Lower leg skin (tissue), 4 donors: ENCODE measurements around the gene ISG20L2. TPM values are rescaled to one million over a fixed set of nuclear protein-coding genes. Genes with fewer than 3 reads are reported as not detected.

ENCODE experiments used
- DNase-seq, 2 donors: peaks; one replicate each; pipeline ENCODE4 v3.0.0-alpha.2; 2019; ENCODE audit warnings: low spot score in 2 of 2
- H3K4me3 ChIP-seq: fragments of 200-600 bp; sonication (generic); 2 replicates; pipeline ENCODE4 v1.5.1; 2017; ENCODE audit warnings: mild to moderate bottlenecking, low read depth; ENCODE audit not compliant: poor library complexity, severe bottlenecking
- CTCF ChIP-seq, 3 donors: fragments of 450-650 bp; IDR thresholded peaks; one replicate each; pipeline ENCODE4 v1.5.1; 2016; ENCODE audit warnings: antibody characterized with exemption in 3 of 3, mild to moderate bottlenecking in 3 of 3, moderate library complexity in 2 of 3
- POLR2A ChIP-seq, 2 donors: fragments of 450-650 bp; IDR thresholded peaks; one replicate each; pipeline ENCODE4 v1.6.1; 2016 to 2017; ENCODE audit warnings: antibody characterized with exemption in 2 of 2, mild to moderate bottlenecking in 1 of 2, moderate library complexity in 1 of 2
- WGBS, 2 donors: methylation state at CpG; one replicate each; pipeline ENCODE4 v1.1.5; 2018; 5-methylcytosine and 5-hydroxymethylcytosine counted together
- intact Hi-C: fragments of 100-400 bp; cut with DNase I; formaldehyde crosslinking; loops from one replicate; pipeline ENCODE4 v1.15.0; 2023; ENCODE audit warnings: low total_unique reads
- total RNA-seq, 4 donors: library from RNA; depleted of rRNA; stranded (reverse); fragments of >200 nt; gene quantifications; one replicate each; pipeline ENCODE4 v1.1.0, GENCODE V29; 2016

The ISG20L2 gene
- total RNA-seq, 4 donors from 2014 or later: 13.4 to 21.4 (median 16.7) TPM

- WGBS, 2 donors: 0 to 1% methylated on average over 11 to 38 of the region's 48 CpGs
- TF ChIP-seq POLR2A (IDR thresholded peaks at IDR 0.05): no peak
- no peak for TF ChIP-seq CTCF (IDR thresholded peaks at IDR 0.05)
- intact Hi-C loops: no loop called here
- H3K4me3 ChIP-seq: peak within 1 kb of the TSS; percentile 93
- DNase-seq: no peak
These were observed 22.8 kb upstream of the ISG20L2 start, which contains the start of gene HDGF for GRCh38 chr1:156751451-156751756. Gene HDGF (minus strand): TSS chr1:156751675. CDS start chr1:156751429, 246 bp downstream.

GRCh38 chr1:156750711-156751450, 22.3 kb upstream of the ISG20L2 start:
- no peak for TF ChIP-seq POLR2A (IDR thresholded peaks at IDR 0.05)
- no peak for TF ChIP-seq CTCF (IDR thresholded peaks at IDR 0.05)
- intact Hi-C loops: no loop called here
- 0 to 1% methylated on average over 41 to 44 of the region's 64 CpGs for WGBS, 2 donors
- DNase-seq: peak in 1 of 2 donors; percentile 93
- peak overlapping the region; percentile 93 for H3K4me3 ChIP-seq

- intact Hi-C loops: no loop called here
- H3K4me3 ChIP-seq: peak overlapping the region; percentile 93
- TF ChIP-seq CTCF (IDR thresholded peaks at IDR 0.05) (no peak), POLR2A (IDR thresholded peaks at IDR 0.05) (no peak)
- 1 to 3% methylated on average over 5 of the region's 5 CpGs for WGBS, 2 donors
- no peak for DNase-seq
These were observed 21.7 kb upstream of the ISG20L2 start for GRCh38 chr1:156750191-156750672.

- TF ChIP-seq POLR2A (IDR thresholded peaks at IDR 0.05) (no peak), CTCF (IDR thresholded peaks at IDR 0.05) (no peak)
- 4 to 11% methylated on average over 8 of the region's 8 CpGs for WGBS, 2 donors
- DNase-seq: no peak
- peak overlapping the region; percentile 93 for H3K4me3 ChIP-seq
- intact Hi-C loops: no loop called here
These were observed 21.0 kb upstream of the ISG20L2 start for GRCh38 chr1:156749419-156750118.

- 3% methylated on average over 9 of the region's 9 CpGs for WGBS, 2 donors
- peak in 1 of 2 donors; percentile 93 for DNase-seq
- intact Hi-C loops: no loop called here
These were observed 20.3 kb upstream of the ISG20L2 start for GRCh38 chr1:156748670-156749418.

More at GRCh38 chr1:156748670-156749418, 20.3 kb upstream of the ISG20L2 start:
- TF ChIP-seq CTCF (IDR thresholded peaks at IDR 0.05) (no peak), POLR2A (IDR thresholded peaks at IDR 0.05) (no peak)
- H3K4me3 ChIP-seq: no peak overlapping the region
